H1 (cell line): ENCODE results near the gene CXADR. TPM values are rescaled to one million over a fixed set of nuclear protein-coding genes. Genes with fewer than 3 reads are reported as not detected.

Experiments used
- CBX8 ChIP-seq: fragments of 300-800, 300-1000 bp; sonication (generic); IDR thresholded peaks from 2 replicates; pipeline ENCODE4 v1.7.1; 2016; ENCODE audit warnings: low read depth, low read length, borderline replicate concordance
- CTBP2 ChIP-seq: IDR thresholded peaks from 2 replicates; pipeline ENCODE4 v1.7.0; 2011; ENCODE audit warnings: borderline replicate concordance, mild to moderate bottlenecking, moderate library complexity, mixed read lengths, low read length; ENCODE audit not compliant: insufficient read depth, insufficient read length
- EZH2 ChIP-seq: fragments of 200-600 bp; sonication (generic); IDR thresholded peaks from 2 replicates; pipeline ENCODE4 v1.7.1; 2012; ENCODE audit warnings: low read depth, mild to moderate bottlenecking, moderate library complexity, low read length, inconsistent platforms; ENCODE audit not compliant: severe bottlenecking
- GABPA ChIP-seq: IDR thresholded peaks from 2 replicates; pipeline ENCODE4 v1.6.1; 2011; ENCODE audit warnings: mild to moderate bottlenecking, low read length, moderate library complexity, borderline replicate concordance; ENCODE audit not compliant: insufficient read depth
- HDAC6 ChIP-seq: IDR thresholded peaks from one replicate; pipeline ENCODE4 v1.7.1; 2012; ENCODE audit warnings: low read depth, mild to moderate bottlenecking, inconsistent platforms, low read length, moderate library complexity
- KDM1A ChIP-seq: fragments of 200-600, 300-600 bp; sonication (generic); IDR thresholded peaks from 2 replicates; pipeline ENCODE4 v1.7.1; 2016; ENCODE audit warnings: mild to moderate bottlenecking, low read length, borderline replicate concordance
- PHF8 ChIP-seq: fragments of 200-600 bp; sonication (generic); conservative IDR thresholded peaks from 2 replicates; pipeline ENCODE4 v1.7.1; 2012; ENCODE audit warnings: low read depth, mild to moderate bottlenecking, inconsistent platforms, low read length, moderate library complexity
- POLR2AphosphoS5 ChIP-seq: IDR thresholded peaks from 2 replicates; pipeline ENCODE4 v1.6.1; 2011; ENCODE audit warnings: low read depth, low read length
- SP2 ChIP-seq: IDR thresholded peaks from 2 replicates; pipeline ENCODE4 v1.6.1; 2012; ENCODE audit warnings: mild to moderate bottlenecking, low read length, inconsistent platforms
- polyA plus RNA-seq, 7 experiments: library from polyadenylated mRNA; depleted of rRNA in 3 of 7; stranded (reverse) in 5 of 7; unstranded in 2 of 7; fragments of >200 nt in 5 of 7; fragments of 200-250 nt in 2 of 7; gene quantifications; 1 replicate in 5 of 7; 2 replicates in 1 of 7; 4 replicates in 1 of 7; pipeline versions ENCODE4 v1.2.1 to v1.2.3, GENCODE V29; 2011 to 2013; ENCODE audit warnings: missing spikeins in 2 of 7, mixed read lengths in 2 of 7
- total RNA-seq: library from RNA; stranded (reverse); fragmentation: NEBNext Ultra II Directional; extraction: Animal tissue kit (Norgen Biotek cat#: 25700); gene quantifications from 2 replicates; pipeline ENCODE4 v1.2.1, GENCODE V29; 2021
- TF ChIP-seq, protein P1 (sequence below): fragments of 300-600 bp; sonication (generic); IDR thresholded peaks from 2 replicates; pipeline ENCODE4 v1.7.1; 2012; ENCODE audit warnings: low read length, moderate library complexity, mild to moderate bottlenecking, inconsistent platforms; ENCODE audit not compliant: insufficient replicate concordance

CXADR gene
- total and polyA plus RNA-seq, 2 of the 8 experiments (the other 6 are each of a cell fraction or from before 2014, with no cell fraction given) = 45.6 to 145 TPM

DNA sequence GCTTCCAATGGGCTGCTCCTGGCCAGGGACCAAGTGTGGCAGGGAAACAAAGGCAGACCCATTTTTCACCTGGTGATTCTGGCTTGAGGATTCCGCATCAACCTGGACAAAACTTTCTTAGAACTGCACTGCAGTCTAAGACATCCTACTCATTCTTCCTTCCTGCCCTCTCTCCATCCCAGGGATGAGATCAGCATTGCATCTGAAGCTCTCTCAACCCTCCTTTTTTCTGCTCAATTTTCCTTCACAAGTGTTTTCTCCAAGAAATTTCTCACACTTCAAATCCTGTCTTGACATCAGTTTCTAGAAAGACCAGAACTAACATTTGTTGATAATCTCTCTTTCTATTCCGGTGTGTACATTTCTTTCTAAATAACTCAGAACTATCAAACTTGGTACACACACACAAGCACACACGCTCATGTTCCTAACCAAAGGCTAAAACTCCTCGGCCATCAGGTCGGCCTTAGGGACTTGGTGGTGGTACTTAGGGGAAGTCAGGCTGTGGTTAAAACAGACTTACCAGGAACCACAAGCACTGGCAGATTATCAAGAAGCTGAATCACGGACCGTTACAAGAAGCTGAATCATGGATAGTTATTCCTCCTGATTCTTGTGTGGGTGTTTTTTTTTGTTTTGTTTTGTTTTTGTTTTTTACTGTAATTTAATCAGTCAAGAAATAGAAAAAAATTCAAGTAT is 21.0 kb upstream of the CXADR start (continued):
- TF ChIP-seq, protein P1, sequence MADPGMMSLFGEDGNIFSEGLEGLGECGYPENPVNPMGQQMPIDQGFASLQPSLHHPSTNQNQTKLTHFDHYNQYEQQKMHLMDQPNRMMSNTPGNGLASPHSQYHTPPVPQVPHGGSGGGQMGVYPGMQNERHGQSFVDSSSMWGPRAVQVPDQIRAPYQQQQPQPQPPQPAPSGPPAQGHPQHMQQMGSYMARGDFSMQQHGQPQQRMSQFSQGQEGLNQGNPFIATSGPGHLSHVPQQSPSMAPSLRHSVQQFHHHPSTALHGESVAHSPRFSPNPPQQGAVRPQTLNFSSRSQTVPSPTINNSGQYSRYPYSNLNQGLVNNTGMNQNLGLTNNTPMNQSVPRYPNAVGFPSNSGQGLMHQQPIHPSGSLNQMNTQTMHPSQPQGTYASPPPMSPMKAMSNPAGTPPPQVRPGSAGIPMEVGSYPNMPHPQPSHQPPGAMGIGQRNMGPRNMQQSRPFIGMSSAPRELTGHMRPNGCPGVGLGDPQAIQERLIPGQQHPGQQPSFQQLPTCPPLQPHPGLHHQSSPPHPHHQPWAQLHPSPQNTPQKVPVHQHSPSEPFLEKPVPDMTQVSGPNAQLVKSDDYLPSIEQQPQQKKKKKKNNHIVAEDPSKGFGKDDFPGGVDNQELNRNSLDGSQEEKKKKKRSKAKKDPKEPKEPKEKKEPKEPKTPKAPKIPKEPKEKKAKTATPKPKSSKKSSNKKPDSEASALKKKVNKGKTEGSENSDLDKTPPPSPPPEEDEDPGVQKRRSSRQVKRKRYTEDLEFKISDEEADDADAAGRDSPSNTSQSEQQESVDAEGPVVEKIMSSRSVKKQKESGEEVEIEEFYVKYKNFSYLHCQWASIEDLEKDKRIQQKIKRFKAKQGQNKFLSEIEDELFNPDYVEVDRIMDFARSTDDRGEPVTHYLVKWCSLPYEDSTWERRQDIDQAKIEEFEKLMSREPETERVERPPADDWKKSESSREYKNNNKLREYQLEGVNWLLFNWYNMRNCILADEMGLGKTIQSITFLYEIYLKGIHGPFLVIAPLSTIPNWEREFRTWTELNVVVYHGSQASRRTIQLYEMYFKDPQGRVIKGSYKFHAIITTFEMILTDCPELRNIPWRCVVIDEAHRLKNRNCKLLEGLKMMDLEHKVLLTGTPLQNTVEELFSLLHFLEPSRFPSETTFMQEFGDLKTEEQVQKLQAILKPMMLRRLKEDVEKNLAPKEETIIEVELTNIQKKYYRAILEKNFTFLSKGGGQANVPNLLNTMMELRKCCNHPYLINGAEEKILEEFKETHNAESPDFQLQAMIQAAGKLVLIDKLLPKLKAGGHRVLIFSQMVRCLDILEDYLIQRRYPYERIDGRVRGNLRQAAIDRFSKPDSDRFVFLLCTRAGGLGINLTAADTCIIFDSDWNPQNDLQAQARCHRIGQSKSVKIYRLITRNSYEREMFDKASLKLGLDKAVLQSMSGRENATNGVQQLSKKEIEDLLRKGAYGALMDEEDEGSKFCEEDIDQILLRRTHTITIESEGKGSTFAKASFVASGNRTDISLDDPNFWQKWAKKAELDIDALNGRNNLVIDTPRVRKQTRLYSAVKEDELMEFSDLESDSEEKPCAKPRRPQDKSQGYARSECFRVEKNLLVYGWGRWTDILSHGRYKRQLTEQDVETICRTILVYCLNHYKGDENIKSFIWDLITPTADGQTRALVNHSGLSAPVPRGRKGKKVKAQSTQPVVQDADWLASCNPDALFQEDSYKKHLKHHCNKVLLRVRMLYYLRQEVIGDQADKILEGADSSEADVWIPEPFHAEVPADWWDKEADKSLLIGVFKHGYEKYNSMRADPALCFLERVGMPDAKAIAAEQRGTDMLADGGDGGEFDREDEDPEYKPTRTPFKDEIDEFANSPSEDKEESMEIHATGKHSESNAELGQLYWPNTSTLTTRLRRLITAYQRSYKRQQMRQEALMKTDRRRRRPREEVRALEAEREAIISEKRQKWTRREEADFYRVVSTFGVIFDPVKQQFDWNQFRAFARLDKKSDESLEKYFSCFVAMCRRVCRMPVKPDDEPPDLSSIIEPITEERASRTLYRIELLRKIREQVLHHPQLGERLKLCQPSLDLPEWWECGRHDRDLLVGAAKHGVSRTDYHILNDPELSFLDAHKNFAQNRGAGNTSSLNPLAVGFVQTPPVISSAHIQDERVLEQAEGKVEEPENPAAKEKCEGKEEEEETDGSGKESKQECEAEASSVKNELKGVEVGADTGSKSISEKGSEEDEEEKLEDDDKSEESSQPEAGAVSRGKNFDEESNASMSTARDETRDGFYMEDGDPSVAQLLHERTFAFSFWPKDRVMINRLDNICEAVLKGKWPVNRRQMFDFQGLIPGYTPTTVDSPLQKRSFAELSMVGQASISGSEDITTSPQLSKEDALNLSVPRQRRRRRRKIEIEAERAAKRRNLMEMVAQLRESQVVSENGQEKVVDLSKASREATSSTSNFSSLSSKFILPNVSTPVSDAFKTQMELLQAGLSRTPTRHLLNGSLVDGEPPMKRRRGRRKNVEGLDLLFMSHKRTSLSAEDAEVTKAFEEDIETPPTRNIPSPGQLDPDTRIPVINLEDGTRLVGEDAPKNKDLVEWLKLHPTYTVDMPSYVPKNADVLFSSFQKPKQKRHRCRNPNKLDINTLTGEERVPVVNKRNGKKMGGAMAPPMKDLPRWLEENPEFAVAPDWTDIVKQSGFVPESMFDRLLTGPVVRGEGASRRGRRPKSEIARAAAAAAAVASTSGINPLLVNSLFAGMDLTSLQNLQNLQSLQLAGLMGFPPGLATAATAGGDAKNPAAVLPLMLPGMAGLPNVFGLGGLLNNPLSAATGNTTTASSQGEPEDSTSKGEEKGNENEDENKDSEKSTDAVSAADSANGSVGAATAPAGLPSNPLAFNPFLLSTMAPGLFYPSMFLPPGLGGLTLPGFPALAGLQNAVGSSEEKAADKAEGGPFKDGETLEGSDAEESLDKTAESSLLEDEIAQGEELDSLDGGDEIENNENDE = no peak
- TF ChIP-seq EZH2 (no peak), POLR2AphosphoS5 (no peak), GABPA (no peak), CTBP2 (no peak), KDM1A (no peak), PHF8 (no peak), HDAC6 (no peak), CBX8 (no peak), SP2 (no peak)
